HL-60 (cell line): ENCODE data around the gene ALS2CL.

ENCODE experiments used
- DNase-seq, 2 experiments: peaks; one replicate each; pipeline ENCODE4 v3.0.0-alpha.2; 2010 to 2020; ENCODE audit warnings: low read depth in 1 of 2, low spot score in 1 of 2
- H3K27ac ChIP-seq: fragments of 250-450 bp; sonication (Bioruptor Pico); replicated peaks from 2 replicates; pipeline ENCODE4 v1.5.1; 2020; ENCODE audit warnings: mild to moderate bottlenecking, moderate library complexity
- H3K27me3 ChIP-seq: fragments of 250-450 bp; sonication (Bioruptor Pico); 2 replicates; pipeline ENCODE4 v1.5.1; 2021; ENCODE audit warnings: mild to moderate bottlenecking, moderate library complexity; ENCODE audit not compliant: insufficient read depth, poor library complexity, severe bottlenecking
- H3K4me3 ChIP-seq: replicated peaks from 2 replicates; pipeline ENCODE4 v1.5.1; 2011; ENCODE audit warnings: mild to moderate bottlenecking, control low read depth, low read length; ENCODE audit not compliant: insufficient read depth
- CTCF ChIP-seq: IDR thresholded peaks from one replicate; pipeline ENCODE4 v1.5.1; 2011; ENCODE audit warnings: low read length, control low read depth, inconsistent platforms; ENCODE audit not compliant: insufficient read depth
- GABPA ChIP-seq: IDR thresholded peaks from 2 replicates; pipeline ENCODE4 v1.6.1; 2012; ENCODE audit warnings: low read depth
- POLR2AphosphoS5 ChIP-seq: IDR thresholded peaks from 2 replicates; pipeline ENCODE4 v1.6.1; 2012; ENCODE audit warnings: low read depth
- REST ChIP-seq: IDR thresholded peaks from 2 replicates; pipeline ENCODE4 v1.6.1; 2012; ENCODE audit warnings: low read depth; ENCODE audit not compliant: insufficient replicate concordance
- SPI1 ChIP-seq: IDR thresholded peaks from 2 replicates; pipeline ENCODE4 v1.6.1; 2012; ENCODE audit warnings: low read depth, mild to moderate bottlenecking, borderline replicate concordance

ALS2CL gene

GRCh38 chr3:46643701-46644100 lies 49.8 kb downstream of the ALS2CL start:
- Histone ChIP-seq H3K27me3 (no peaks in the 10 kb centered on the region), H3K27ac (no peak overlapping the region), H3K4me3 (no peak overlapping the region)
- DNase-seq = no peak
- TF ChIP-seq CTCF = no peak
- TF ChIP-seq SPI1 = no peak
- TF ChIP-seq POLR2AphosphoS5 = no peak
- no peak for TF ChIP-seq GABPA
- no peak for TF ChIP-seq REST

- no peak overlapping the region for H3K4me3 ChIP-seq
- TF ChIP-seq GABPA (no peak), SPI1 (no peak), POLR2AphosphoS5 (no peak), REST (no peak), CTCF (no peak)
- no peaks in the 10 kb centered on the region for H3K27me3 ChIP-seq
- DNase-seq = peak in 1 of 2 experiments; percentile 6
- no peak overlapping the region for H3K27ac ChIP-seq
Measured at GRCh38 chr3:46642971-46643370, 50.5 kb downstream of the ALS2CL start.

- TF ChIP-seq CTCF (no peak), GABPA (no peak), SPI1 (peak; percentile 64), REST (no peak), POLR2AphosphoS5 (no peak)
- DNase-seq = peak in 1 of 2 experiments; percentile 17
- H3K4me3 ChIP-seq = no peak overlapping the region
- no peak overlapping the region for H3K27ac ChIP-seq
- no peaks in the 10 kb centered on the region for H3K27me3 ChIP-seq
Measured at GRCh38 chr3:46640927-46641326, 52.6 kb downstream of the ALS2CL start.
